Measurements from ENCODE around the gene PHF14.
A peak's percentile ranks its signal among the peaks of the same experiment; 100 is the strongest.
"Not testable (repeated sequence)": the region's sequence is repeated elsewhere in the genome, so short reads cannot be mapped to it uniquely, and the experiment has no call there.

PHF14 gene, protein sequence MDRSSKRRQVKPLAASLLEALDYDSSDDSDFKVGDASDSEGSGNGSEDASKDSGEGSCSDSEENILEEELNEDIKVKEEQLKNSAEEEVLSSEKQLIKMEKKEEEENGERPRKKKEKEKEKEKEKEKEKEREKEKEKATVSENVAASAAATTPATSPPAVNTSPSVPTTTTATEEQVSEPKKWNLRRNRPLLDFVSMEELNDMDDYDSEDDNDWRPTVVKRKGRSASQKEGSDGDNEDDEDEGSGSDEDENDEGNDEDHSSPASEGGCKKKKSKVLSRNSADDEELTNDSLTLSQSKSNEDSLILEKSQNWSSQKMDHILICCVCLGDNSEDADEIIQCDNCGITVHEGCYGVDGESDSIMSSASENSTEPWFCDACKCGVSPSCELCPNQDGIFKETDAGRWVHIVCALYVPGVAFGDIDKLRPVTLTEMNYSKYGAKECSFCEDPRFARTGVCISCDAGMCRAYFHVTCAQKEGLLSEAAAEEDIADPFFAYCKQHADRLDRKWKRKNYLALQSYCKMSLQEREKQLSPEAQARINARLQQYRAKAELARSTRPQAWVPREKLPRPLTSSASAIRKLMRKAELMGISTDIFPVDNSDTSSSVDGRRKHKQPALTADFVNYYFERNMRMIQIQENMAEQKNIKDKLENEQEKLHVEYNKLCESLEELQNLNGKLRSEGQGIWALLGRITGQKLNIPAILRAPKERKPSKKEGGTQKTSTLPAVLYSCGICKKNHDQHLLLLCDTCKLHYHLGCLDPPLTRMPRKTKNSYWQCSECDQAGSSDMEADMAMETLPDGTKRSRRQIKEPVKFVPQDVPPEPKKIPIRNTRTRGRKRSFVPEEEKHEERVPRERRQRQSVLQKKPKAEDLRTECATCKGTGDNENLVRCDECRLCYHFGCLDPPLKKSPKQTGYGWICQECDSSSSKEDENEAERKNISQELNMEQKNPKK

DNA sequence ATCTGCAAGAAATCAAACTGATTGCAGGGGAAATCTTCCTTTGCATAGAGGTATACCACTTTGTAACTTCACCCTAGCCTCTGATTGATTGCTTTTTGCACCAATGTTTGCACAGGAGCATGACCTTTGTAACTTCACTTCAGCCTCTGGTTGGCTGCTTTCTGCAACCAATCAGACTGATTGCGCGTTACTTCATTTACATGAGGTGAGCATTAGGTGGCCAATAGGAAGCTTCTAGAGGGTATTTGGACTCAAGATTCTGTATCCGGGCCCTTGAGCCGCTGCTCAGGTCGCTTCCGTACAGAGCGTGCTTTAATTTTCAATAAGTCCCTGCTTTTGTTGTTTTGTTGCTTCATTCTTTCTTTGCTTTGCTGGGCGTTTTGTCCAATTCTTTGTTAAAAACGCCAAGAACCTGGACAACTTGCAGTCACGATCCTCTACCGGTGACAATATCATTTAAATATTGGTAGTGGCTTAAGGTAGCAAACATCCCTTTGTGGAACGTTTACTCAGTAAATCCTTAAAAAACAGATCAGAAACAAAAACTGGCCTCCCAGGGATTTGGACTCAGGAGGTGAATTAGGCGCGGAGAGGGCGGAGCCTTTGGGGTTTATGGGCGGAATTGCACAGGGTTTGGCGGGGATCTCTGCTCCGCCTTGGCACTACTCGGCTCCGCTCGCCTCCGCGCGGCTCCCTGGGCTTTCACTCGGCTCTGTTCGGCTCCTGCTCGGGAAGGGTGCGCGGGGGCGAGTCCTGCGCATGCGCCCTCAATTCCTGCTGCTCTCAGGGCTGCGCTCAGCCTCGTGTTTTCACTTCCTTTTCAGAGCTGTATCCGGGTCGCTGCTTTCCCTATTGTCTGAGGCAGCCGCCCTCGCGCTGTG is at the start of gene PHF14:
TSS of gene PHF14 (plus strand) at position 812 of the 881 bp plus-strand sequence. CDS start 452 bp downstream, outside the sequence.
- DNase-seq, result peak; percentile 93 to 96

DNA sequence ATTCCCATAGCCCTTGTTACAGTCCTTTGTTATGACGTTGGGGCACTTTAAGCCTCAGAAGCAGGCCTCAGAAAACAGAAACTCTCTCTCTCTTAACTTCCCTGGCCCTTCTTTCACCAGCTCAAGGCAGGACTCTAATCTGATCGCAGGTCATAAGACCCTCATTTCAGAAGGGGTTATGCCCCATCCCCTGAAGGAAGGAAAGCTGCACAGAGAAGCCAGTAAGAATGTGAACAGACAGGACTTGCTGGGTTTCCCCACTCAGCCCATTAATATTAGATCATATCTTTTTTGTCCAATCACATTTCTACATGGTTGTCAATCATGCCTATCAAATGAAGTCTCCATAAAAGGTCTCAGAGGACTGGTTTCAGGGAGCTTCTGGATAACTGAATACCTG is 49.3 kb upstream of the PHF14 start:
- DNase-seq, result no peak

DNA sequence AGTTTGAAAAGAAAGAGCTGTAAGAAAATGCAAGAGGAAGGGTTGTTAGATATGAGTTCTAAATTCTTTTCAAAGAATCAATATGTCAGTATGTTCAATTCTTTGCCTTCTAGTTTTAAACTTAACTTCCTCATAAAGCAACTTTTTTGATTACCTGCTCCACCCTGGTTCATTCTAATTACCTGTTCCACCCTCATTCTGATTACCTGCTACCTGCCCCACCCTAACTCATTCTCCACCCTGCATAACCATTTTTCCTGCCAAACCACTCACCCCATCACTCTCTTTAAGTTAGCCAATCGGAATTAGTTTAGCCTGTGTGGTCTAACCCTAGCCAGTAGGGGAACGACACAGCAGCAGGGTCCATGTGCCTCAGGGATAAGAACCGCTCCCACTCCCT is 45.5 kb upstream of the PHF14 start:
- DNase-seq, result not testable (repeated sequence)

DNA sequence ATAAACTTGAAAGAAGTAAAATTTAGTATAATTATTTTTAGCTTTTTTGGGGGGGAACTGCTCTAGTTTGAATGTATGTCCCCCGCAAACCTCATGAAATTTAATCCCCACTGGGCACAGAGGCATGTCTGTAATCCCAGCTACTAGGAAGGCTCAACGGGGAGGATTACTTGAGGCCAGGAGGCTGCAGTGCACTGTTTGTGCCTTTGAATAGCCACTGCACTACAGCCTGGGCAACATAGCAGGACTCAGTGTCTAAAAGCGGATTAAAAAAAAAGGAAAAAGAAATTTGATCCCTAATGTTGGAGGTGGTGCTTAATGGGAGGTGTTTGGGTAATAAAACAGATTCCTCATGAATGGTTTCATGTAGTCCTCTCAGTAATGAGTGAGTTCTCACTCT is 43.1 kb upstream of the PHF14 start:
- DNase-seq, result no peak

DNA sequence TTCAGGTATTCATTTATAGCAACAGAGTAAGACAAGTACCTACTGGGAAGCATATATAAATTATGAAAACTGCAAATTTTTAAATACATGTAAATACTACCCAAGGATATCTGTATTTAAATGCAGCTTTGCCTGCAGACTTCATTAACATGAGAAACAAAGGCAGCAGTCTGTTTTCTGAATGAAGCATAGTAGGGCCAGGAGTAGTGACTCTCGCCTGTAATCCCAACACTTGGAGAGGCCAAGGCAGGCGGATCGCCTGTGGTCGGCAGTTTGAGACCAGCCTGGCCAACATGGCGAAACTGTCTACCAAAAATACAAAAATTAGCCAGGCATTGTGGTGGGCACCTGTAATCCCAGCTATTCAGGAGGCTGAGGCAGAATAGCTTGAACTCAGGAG is 42.5 kb upstream of the PHF14 start:
- no peak for DNase-seq

DNA sequence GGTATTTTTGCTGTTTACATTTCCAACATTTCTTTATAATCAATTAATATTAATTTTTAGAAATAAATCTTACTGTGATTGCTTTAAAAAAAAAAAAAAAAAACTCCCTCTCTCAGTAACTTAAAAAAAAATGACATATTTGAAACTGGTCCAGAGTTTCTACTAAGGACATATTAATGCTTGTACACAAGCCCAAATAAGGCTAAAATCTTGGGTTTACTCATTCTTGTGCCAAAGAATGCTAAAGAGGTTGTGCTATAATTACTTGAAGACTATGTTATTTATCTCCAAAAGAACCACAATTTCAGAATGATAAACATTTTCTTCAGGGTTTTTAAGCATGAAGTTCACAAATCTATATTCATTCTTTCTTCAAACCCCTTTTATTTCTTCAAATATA is 39.4 kb upstream of the PHF14 start:
- no peak for DNase-seq

DNA sequence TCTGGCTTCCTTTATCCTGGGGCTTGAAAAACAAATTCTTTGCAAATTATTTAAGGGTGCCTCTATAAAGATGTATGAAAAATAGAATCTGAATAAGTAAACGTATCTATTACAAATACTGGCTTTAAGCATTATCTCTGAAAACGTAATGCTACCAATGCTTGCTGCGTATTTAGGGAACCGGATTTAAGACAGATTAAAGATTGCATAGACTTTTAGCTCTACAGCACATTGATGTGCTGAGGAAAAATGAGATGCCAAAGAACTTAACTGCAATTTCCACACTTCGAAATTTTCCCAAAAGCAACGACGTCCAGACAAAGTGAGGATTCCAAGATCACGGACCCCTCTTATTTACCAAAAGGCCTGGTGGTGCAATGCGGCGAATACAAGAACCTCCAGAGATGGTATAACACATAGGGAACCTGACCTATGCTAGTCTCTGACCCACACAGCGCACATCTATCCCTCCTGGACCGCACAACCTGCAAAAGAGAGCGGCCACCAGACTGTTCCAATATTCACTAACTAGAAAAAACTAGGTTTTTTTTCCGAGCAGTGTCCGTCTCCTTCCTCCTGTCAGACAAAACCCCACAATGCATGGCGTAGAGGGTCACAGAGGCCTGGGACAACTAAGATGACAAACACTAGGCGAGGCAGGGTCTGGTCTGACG is 34.3 kb upstream of the PHF14 start:
- peak in 1 of 2 experiments; percentile 12 for DNase-seq

DNA sequence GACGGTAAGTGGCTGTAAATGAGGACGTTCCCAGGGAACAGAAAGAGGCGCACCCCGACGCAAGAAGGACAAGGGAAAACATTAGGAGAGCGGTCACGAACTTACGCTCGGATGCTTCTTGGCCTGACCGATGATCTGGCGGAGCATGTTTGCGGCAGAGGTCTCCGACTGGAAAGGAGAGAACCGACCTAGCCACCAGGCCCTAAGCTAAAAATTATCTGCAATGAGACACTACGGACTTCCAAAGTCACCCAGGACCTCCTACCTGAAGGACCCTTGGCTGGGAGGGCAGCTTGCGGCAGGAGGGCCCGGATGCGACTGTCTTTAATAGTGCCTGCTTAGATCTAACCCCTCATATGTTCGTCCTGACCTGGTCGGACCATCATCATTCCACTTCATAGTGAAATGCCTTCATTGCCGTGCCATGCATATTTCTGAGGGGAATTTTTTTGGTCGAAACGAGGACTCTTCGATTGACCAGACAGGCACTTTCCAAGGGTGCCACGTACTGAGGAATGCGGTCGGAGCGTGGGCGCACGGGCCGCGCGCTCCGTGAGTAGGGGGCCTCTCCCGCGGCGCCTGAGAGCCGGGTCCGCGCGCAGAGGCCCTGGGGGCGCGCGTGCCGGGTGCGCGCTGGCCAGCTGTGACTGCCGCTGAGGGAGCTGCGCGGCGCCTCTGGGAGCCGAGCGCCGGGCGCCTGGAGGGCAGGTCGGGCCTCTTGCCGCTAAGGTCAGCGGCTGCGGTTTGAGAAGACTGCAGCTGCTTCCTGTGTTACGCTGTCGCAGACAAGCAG is 33.6 kb upstream of the PHF14 start:
- peak; percentile 92 to 95 for DNase-seq

DNA sequence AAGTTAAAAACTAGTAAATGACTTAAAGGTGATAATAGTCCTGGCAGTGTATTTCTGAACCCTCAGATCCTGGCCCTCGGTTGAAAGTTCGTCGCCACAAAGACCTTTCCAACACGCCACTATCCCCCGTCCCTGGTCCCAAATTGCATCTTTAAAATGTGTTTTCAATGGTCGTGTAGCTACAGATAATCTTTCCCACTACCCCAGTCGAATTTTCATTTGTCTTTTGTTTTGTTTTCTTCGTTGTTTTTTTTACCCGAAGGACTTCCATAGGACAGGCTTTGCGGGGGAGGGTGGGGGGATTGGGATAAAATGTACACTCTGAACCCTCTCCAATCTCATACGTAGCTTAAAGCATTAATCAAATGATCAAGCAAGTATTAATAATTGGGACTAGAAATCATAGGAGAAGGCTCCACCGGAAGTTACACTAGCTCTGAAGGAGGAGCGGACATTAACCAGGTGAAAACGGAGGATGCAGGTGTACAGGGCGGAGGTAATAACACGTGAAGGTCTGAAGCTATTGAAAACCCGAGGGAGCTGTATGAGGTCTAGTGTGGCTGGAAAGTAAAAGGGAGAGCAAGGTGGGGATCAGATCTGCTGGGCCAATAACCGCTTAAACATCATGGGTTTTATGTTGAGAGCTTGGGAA is 32.8 kb upstream of the PHF14 start:
- DNase-seq, result no peak

DNA sequence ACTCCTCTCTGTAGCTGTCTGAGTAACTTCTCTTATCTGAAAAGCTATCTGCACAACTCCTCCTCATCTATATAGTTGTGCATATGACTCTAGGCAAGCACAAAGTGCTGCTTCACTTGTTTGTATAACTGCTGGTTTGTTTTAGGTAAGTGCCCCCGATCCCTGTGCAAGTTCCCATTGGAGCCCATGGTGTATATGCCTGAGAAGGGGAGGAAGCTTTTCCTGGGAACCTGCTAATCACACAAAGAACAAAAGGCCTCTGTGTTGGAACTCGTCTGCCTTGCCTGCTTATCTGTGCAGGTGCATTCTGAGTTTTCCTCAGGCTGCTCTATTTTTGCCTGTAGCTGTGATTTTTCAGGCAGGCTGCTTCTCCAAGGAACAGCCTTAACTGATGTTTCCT is 23.2 kb upstream of the PHF14 start:
- no peak for DNase-seq

DNA sequence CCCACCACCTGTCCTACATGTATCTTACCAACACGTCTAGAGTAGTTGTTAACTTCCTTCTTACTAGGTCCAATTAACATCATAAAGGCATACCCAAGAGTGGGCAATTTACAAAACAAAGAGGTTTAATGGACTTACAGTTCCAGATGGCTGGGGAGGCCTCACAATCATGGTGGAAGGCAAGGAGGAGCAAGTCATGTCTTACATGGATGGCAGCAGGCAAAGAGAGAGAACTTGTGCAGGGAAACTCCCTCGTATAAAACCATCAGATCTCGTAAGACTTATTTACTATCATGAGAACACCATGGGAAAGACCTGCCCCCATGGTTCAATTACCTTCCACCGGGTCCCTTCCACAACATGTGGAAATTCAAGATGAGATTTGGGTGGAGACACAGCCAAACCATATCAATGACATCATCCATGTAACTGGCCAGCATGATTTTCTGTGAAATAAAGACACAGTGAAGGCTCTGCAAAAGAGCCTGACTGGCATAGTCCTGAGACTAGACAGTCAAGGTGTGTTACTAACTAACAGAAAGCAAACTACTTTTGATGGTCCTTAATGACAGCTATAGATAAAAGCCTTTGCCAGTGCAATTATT is 22.6 kb upstream of the PHF14 start:
- DNase-seq, result not testable (repeated sequence)

DNA sequence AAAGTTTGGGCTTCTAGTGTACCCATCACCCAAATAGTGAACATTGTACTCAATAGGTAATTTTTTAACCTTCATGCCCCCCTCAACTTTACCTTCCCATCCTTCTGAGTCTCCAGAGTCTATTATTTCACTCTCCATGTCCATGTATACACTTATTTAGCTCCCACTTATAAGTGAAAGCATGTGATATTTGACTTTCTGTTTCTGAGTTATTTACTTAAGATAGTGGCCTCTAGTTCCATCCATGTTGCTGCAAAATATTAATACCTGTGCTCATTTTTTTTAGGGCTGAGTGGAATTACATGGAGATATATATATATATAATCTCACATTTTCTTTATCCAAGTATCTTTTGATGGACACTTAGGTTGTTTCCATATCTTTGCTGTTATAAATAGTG is 21.1 kb upstream of the PHF14 start:
- DNase-seq, result no peak

DNA sequence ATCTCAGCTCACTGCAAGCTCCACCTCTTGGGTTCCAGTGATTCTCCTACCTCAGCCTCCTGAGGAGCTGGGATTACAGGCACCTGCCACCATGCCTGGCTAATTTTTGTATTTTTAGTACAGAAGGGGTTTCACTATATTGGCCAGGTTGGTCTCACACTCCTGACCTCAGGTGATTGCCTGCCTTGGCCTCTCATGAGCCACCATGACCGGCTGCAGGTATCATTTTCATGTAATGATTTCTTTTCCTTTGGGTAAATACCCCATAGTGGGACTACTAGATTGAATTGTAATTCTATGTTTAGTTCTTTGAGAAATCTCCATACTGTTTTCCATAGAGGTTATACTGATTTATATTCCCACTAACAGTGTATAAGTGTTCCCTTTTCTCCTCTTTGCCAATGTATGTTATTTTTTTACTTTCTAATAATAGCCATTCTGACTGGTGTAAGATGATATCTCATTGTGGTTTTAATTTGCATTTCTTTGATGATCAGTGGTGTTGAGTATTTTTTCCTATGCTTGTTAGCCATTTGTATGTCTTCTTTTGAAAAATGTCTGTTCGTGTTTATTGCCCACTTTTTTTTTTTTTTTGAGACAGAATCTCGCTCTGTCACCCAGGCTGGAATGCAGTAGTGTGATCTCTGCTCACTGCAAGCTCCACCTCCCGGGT is 20.5 kb upstream of the PHF14 start:
- not testable (repeated sequence) for DNase-seq

DNA sequence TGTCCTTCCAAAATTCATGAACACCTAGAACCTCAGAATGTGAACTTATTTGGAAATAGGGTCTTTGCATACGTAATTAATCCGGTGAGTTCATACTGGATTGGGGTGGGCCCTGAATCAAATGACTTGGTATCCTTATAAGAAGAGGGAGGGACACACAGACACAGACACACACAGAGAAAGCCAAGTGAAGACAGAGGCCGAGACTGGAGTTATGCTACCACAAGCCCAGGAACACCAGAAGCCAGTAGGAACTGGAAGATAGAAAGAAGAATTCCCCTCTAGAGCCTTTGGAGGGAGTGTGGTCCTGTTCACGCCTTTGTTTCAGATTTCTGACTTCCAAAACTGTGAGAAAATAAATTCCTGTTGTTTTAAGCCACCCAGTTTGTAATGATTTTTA is 17.1 kb upstream of the PHF14 start:
- DNase-seq, result no peak

DNA sequence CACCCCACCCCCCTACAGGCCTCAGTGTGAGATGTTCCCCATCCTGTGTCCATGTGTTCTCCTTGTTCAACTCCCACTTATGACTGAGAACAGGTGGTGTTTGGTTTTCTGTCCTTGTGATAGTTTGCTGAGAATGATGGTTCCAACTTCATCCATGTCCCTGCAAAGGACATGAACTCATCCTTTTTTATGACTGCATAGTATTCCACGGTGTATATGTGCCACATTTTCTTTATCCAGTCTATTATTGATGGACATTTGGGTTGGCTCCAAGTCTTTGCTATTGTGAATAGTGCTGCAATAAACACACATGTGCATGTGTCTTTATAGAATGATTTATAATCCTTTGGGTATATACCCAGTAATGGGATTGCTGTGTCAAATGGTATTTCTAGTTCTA is 13.4 kb upstream of the PHF14 start:
- not testable (repeated sequence) for DNase-seq

DNA sequence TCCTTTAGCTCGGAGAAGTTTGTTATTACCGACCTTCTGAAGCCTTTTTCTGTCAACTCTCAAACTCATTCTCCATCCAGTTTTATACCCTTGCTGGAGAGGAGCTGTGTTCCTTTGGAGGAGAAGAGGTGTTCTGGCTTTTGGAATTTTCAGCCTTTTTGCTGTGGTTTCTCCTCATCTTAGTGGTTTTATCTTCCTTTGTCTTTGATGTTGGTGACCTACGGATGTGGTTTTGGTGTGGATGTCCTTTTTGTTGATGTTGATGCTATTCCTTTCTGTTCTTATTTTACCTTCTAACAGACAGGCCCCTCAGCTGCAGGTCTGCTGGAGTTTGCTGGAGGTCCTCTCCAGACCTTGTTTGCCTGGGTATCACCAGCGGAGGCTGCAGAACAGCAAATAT is 8.7 kb upstream of the PHF14 start:
- DNase-seq, result not testable (repeated sequence)

DNA sequence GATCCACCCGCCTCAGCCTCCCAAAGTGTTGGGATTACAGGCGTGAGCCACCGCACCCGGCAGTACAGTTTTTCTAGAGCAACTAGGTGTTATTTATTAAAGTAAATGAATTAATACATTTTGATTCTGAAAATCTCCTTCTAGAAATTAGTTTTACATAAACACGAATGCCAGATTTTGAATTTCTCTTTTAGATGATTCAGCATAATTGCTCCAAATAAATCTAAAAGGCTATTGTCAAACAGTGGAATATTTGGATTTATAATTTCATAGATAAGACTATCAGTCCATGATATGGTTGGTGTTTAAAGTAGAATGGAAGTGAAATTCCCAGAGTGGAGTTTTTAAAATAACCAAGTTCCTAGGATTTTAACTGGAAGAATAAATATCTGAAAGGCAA is 1.5 kb upstream of the PHF14 start:
- DNase-seq, result no peak

DNA sequence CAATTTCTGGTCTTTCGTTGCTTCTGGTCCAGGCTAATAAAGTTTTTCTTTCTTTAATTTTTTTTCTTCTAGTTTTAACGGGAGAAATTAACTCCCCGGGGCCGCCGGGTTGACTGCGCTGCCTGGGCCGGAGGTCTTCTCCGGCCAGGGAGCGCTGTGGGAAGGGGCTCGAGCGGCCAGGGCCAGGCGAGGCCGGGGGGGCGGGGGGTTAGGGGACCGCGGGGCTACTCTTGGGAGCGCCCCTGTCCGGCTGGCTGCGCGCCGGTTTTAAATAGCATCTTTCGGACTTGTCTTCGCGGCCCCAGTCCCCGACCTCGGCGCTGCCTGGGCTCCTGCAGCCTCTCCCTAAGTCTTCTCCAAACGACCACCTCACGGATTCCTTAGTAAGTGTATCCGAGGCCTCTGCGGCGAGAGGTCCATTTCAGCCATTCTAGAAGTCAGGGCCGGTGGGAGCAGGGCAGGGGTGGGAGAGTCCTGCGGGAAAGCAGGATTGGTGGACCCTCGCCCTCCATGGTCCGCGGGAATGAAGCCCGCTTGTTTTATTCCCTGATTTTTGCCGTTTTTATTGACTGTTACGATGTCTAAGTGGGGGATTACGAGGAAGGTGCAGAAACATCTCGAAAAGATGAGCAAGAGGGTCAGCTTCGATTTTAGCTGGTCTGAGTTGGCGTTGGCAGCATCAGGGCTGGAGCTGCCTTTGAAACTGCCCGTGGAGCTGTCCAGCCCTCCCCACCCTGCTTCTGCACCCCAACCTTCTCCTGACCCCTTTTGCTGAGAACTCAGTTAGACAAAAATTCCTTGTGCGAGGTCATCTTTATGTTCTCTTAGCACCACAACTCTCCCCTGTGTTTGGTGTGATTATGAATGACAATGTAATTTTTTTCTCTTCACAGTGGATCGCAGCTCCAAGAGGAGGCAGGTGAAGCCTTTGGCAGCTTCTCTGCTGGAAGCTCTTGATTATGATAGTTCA is 555 bp downstream of the PHF14 start:
- peak; percentile 11 to 38 for DNase-seq

DNA sequence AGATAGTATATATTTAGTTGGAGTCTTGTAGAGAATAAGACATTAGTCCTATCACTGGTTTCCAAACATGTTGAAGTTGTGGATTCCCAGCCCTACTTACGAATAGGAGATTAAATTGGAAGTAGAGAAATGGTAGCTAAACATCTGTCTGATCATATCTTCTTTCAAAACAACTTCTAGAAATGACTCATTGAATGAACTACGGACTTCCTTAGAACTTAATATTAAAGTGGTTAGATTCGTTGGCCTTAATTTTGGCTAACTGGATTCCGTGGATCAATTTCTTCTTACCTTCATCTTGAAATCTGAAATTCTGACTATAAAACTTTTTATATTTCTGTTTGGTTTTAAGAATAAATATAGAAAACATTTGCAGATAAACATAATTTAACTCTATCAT is 3.4 kb downstream of the PHF14 start:
- DNase-seq, result no peak

Data from AML-193 (cell line).